Calu3 (cell line): ENCODE measurements around the gene ANGPTL2. TPM values are rescaled to one million over a fixed set of nuclear protein-coding genes. Genes with fewer than 3 reads are reported as not detected.

Experiments
- BruUV-seq: library from RNA; stranded (reverse); fragments of 400-500 nt; replicated peaks from 2 replicates; lab custom pipeline; 2021; lab: Mats Ljungman, UMichigan
- CTCF ChIA-PET: fragments of 300-600 bp; sonication (Branson Sonifier 250); formaldehyde crosslinking; loops from one replicate; lab custom pipeline; 2022; ENCODE audit warnings: antibody characterized with exemption; lab: Charles Lee
- DNase-seq: peaks from one replicate; pipeline ENCODE4 v3.0.0; 2022
- H3K27ac Mint-ChIP-seq: one replicate; pipeline ENCODE4 v1.8.0; 2022; ENCODE audit warnings: mixed read lengths; ENCODE audit not compliant: unreplicated experiment
- H3K27me3 Mint-ChIP-seq: one replicate; pipeline ENCODE4 v1.8.0; 2022; ENCODE audit warnings: mixed read lengths; ENCODE audit not compliant: unreplicated experiment
- H3K36me3 Mint-ChIP-seq: one replicate; pipeline ENCODE4 v1.8.0; 2022; ENCODE audit warnings: mild to moderate bottlenecking, moderate library complexity, mixed read lengths; ENCODE audit not compliant: insufficient read depth, unreplicated experiment
- H3K4me1 Mint-ChIP-seq: one replicate; pipeline ENCODE4 v1.8.0; 2022; ENCODE audit warnings: mild to moderate bottlenecking, low read depth, mixed read lengths; ENCODE audit not compliant: unreplicated experiment
- H3K4me3 Mint-ChIP-seq: one replicate; pipeline ENCODE4 v1.8.0; 2022; ENCODE audit warnings: mild to moderate bottlenecking, low read depth, moderate library complexity, mixed read lengths; ENCODE audit not compliant: unreplicated experiment
- H3K9me3 Mint-ChIP-seq: one replicate; pipeline ENCODE4 v1.8.0; 2022; ENCODE audit warnings: low read depth, mixed read lengths; ENCODE audit not compliant: unreplicated experiment
- CTCF ChIP-seq: fragments of 200-600 bp; IDR thresholded peaks from one replicate; pipeline ENCODE4 v1.8.0; 2022; ENCODE audit warnings: antibody characterized with exemption; ENCODE audit not compliant: unreplicated experiment
- intact Hi-C: fragments of 100-400 bp; cut with micrococcal nuclease; formaldehyde crosslinking; loops from one replicate; pipeline ENCODE4 v1.10.0; 2022; ENCODE audit not compliant: unreplicated experiment
- total RNA-seq: library from RNA; stranded (reverse); gene quantifications from 2 replicates; pipeline ENCODE4 v1.2.3, GENCODE V29; 2022

ANGPTL2 gene
- total RNA-seq, 1 experiment from 2014 or later, result not detected

- Mint-ChIP-seq H3K9me3 (no peaks in the 10 kb centered on the region), H3K36me3 (no peaks in the 10 kb centered on the region), H3K4me1 (no peaks in the 10 kb centered on the region), H3K27ac (no peak overlapping the region), H3K27me3 (peaks cover 33% of the 10 kb centered on the region), H3K4me3 (no peak overlapping the region)
- no TSS peak for BruUV-seq
- TF ChIP-seq CTCF, result no peak
- DNase-seq, result no peak
- intact Hi-C loops, result no loop called here
- CTCF ChIA-PET, result interaction anchor here (0.9 kb wide), 1 partner anchor 195 kb away, joined by 3 read pairs; no protein-coding TSS in a partner anchor
Measured at GRCh38 chr9:127129073-127129717, 6.8 kb upstream of the ANGPTL2 start.

GRCh38 chr9:127128341-127129072, 6.1 kb upstream of the ANGPTL2 start:
- Mint-ChIP-seq H3K4me3 (no peak overlapping the region), H3K9me3 (no peaks in the 10 kb centered on the region), H3K27ac (no peak overlapping the region), H3K4me1 (no peaks in the 10 kb centered on the region), H3K27me3 (peaks cover 37% of the 10 kb centered on the region), H3K36me3 (no peaks in the 10 kb centered on the region)
- intact Hi-C loops, result no loop called here
- no peak for TF ChIP-seq CTCF
- CTCF ChIA-PET, result no interaction called here
- no peak for DNase-seq
- BruUV-seq, result no TSS peak

DNA sequence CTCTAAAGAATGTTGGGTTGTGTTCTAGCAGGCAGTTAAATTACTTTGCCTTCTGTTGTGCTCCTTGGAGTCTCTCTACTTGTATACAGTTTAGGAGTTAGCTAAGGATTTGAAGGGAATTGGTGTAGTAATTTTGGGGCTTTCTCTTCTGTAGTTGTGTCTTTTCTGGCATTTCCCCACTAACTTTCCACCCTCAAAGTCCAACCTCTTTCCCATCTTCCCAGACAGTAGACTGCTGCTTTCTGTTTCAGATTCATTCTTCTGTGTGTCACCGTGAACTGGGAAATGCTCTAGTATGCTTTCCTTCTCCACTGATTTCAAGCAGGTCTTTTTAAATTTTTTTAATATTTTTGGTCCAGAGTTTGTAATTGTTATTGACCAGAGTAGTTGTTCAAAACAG, 4.5 kb upstream of the ANGPTL2 start:
- no peak for TF ChIP-seq CTCF
- no TSS peak for BruUV-seq
- no peaks in the 10 kb centered on the region for H3K9me3 Mint-ChIP-seq
- H3K27me3 Mint-ChIP-seq, result peaks cover 37% of the 10 kb centered on the region
- no peaks in the 10 kb centered on the region for H3K36me3 Mint-ChIP-seq
- no peak for DNase-seq
- intact Hi-C loops, result no loop called here
- no peak overlapping the region for H3K27ac Mint-ChIP-seq
- no peaks in the 10 kb centered on the region for H3K4me1 Mint-ChIP-seq
- no peak overlapping the region for H3K4me3 Mint-ChIP-seq
- CTCF ChIA-PET, result no interaction called here

GRCh38 chr9:127124792-127125191, 2.4 kb upstream of the ANGPTL2 start:
- H3K27ac Mint-ChIP-seq, result no peak overlapping the region
- BruUV-seq, result no TSS peak
- no peak for DNase-seq
- no peak for TF ChIP-seq CTCF
- intact Hi-C loops, result no loop called here
- no peaks in the 10 kb centered on the region for H3K36me3 Mint-ChIP-seq
- CTCF ChIA-PET, result no interaction called here
- H3K27me3 Mint-ChIP-seq, result peaks cover 37% of the 10 kb centered on the region
- no peak overlapping the region for H3K4me3 Mint-ChIP-seq
- H3K4me1 Mint-ChIP-seq, result no peaks in the 10 kb centered on the region
- no peaks in the 10 kb centered on the region for H3K9me3 Mint-ChIP-seq
